Suprapubic skin (tissue), 4 donors: ENCODE data around the gene PIWIL4. TPM values are rescaled to one million over a fixed set of nuclear protein-coding genes. Genes with fewer than 3 reads are reported as not detected.

Experiments used
- DNase-seq, 2 donors: peaks; one replicate each; pipeline ENCODE4 v3.0.0-alpha.2; 2019; ENCODE audit warnings: low spot score in 2 of 2
- H3K27ac ChIP-seq: fragments of 200-600 bp; sonication (generic); one replicate; pipeline ENCODE4 v1.5.1; 2019
- H3K27me3 ChIP-seq: fragments of 200-600 bp; sonication (generic); one replicate; pipeline ENCODE4 v1.5.1; 2019
- H3K36me3 ChIP-seq: fragments of 200-600 bp; sonication (generic); one replicate; pipeline ENCODE4 v1.5.1; 2019
- H3K4me1 ChIP-seq: fragments of 200-600 bp; sonication (generic); one replicate; pipeline ENCODE4 v1.5.1; 2019
- H3K4me3 ChIP-seq: fragments of 200-600 bp; sonication (generic); one replicate; pipeline ENCODE4 v1.5.1; 2019; ENCODE audit warnings: mild to moderate bottlenecking
- H3K9me3 ChIP-seq: fragments of 200-600 bp; sonication (generic); one replicate; pipeline ENCODE4 v1.5.1; 2019
- CTCF ChIP-seq, 2 donors: fragments of 200-600 bp in 1 of 2; fragments of 450-650 bp in 1 of 2; sonication (generic) in 1 of 2; IDR thresholded peaks; one replicate each; pipeline ENCODE4 v1.5.1; 2016 to 2019; ENCODE audit warnings: antibody characterized with exemption in 2 of 2, mild to moderate bottlenecking in 1 of 2, moderate library complexity in 1 of 2
- EP300 ChIP-seq: sonication (generic); formaldehyde crosslinking; IDR thresholded peaks from one replicate; pipeline ENCODE4 v1.6.1; 2017; ENCODE audit warnings: antibody characterized with exemption
- POLR2A ChIP-seq, 2 donors: fragments of 450-650 bp; IDR thresholded peaks; one replicate each; pipeline ENCODE4 v1.6.1; 2017; ENCODE audit warnings: antibody characterized with exemption in 2 of 2, mild to moderate bottlenecking in 2 of 2, moderate library complexity in 2 of 2
- POLR2AphosphoS5 ChIP-seq, 3 donors: sonication (generic); formaldehyde crosslinking; IDR thresholded peaks; one replicate each; pipeline ENCODE4 v1.6.1; 2017; ENCODE audit warnings: antibody characterized with exemption in 3 of 3
- WGBS: methylation state at CpG from one replicate; pipeline ENCODE4 v1.1.5; 2018; 5-methylcytosine and 5-hydroxymethylcytosine counted together
- total RNA-seq, 4 donors: library from RNA; depleted of rRNA; stranded (reverse); fragments of >200 nt; gene quantifications; one replicate each; pipeline ENCODE4 v1.1.0, GENCODE V29; 2016

PIWIL4 gene
- total RNA-seq, 4 donors from 2014 or later = 0.91 to 2.5 (median 1.8) TPM

DNA sequence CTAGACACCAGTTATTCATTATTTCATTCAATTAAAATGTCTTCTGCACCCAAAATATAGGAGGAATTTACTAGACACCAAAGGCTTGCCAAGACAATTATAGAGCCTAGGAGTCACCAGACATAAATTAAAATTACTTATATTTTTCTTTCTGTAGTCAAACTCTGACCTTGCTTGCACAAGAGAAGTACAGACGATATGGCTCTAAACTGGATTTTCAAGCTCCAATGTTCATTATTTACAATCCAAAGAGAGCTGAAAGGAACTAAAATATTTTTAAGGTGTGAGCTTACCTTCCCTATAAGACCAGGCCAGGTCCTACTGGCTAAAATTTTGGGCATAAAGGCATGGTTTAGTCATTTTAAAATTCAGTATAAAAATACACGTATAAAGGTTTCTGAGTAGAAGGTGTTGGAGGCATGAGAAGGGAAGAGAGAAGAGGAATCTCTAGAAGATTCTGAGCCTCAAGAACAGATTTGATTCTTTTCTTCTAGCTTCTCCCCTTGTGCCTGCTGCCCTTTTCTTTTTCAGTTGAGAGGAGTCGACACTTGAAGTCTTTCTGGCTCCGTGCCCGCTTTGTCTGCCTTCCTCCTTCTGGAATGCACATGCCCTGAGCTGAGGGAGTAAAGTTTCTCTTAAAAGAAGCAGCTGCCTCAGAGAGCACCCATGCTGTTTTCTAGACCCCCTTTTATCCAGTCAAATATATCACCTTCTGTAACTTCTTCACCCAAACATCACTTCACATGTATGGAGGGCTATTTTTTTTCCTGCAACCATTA is 41.4 kb upstream of the PIWIL4 start:
- 25% methylated on average over 5 of the region's 5 CpGs for WGBS
- H3K36me3 ChIP-seq = no peaks in the 10 kb centered on the region
- H3K4me3 ChIP-seq = no peak overlapping the region
- peaks cover 11% of the 10 kb centered on the region for H3K4me1 ChIP-seq
- no peaks in the 10 kb centered on the region for H3K27me3 ChIP-seq
- H3K9me3 ChIP-seq = no peaks in the 10 kb centered on the region
- TF ChIP-seq POLR2AphosphoS5 (IDR thresholded peaks at IDR 0.05) (no peak), POLR2A (IDR thresholded peaks at IDR 0.05) (no peak), EP300 (no peak), CTCF (IDR thresholded peaks at IDR 0.05) (no peak)
- H3K27ac ChIP-seq = no peak overlapping the region
- DNase-seq = peak; percentile 74 to 80

GRCh38 chr11:94526645-94527438 is 40.3 kb upstream of the PIWIL4 start:
- H3K36me3 ChIP-seq = no peaks in the 10 kb centered on the region
- H3K27ac ChIP-seq = no peak overlapping the region
- H3K4me1 ChIP-seq = peaks cover 11% of the 10 kb centered on the region
- H3K9me3 ChIP-seq = no peaks in the 10 kb centered on the region
- no peak for TF ChIP-seq CTCF (IDR thresholded peaks at IDR 0.05)
- TF ChIP-seq POLR2A (IDR thresholded peaks at IDR 0.05) = no peak
- no peak for TF ChIP-seq POLR2AphosphoS5 (IDR thresholded peaks at IDR 0.05)
- TF ChIP-seq EP300 = no peak
- no peak overlapping the region for H3K4me3 ChIP-seq
- DNase-seq = no peak
- no peaks in the 10 kb centered on the region for H3K27me3 ChIP-seq
- WGBS = 42% methylated on average over 4 of the region's 4 CpGs

DNA sequence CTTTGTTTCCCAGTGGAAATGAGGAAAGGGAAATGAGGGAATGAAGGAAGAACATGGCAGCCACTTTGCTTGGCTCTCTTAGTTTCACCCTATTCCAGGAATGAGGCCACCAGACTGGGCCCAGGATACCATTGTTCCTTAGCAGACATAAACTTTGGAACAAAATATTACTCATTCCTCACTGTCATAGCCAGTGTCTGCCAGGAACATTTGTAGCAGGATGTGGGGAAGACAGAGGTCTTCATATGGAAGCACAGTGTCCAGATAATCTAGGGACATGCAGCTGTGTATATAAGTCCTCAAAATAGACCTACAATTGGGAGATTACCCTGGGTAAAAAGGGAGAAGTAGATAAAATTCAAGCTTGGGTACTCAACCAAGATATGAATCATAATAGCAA is 38.6 kb upstream of the PIWIL4 start:
- no peak overlapping the region for H3K27ac ChIP-seq
- H3K4me1 ChIP-seq = peaks cover 11% of the 10 kb centered on the region
- no peaks in the 10 kb centered on the region for H3K27me3 ChIP-seq
- H3K36me3 ChIP-seq = no peaks in the 10 kb centered on the region
- no peak for DNase-seq
- H3K4me3 ChIP-seq = no peak overlapping the region
- TF ChIP-seq POLR2A (IDR thresholded peaks at IDR 0.05) (no peak), CTCF (IDR thresholded peaks at IDR 0.05) (no peak), POLR2AphosphoS5 (IDR thresholded peaks at IDR 0.05) (no peak), EP300 (no peak)
- no peaks in the 10 kb centered on the region for H3K9me3 ChIP-seq

DNA sequence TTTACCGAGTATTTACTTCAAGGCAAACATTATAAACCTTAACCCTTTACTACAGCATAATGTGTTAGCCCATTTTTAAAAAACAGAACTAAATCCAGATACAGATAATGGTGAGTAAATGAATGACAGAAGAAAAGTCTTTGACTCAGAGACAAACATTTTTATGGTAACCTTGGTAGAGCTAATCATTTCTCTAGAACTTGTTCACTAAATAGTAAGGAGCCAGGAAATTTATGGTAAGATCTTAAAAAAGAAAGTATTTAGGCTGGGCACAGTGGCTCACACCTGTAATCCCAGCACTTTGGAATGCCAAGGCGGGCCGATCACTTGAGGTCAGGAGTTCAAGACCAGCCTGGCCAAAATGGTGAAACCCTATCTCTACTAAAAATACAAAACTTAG is 35.0 kb upstream of the PIWIL4 start:
- no peaks in the 10 kb centered on the region for H3K27me3 ChIP-seq
- WGBS = 95% methylated on average over 3 of the region's 3 CpGs
- DNase-seq = no peak
- no peaks in the 10 kb centered on the region for H3K36me3 ChIP-seq
- H3K9me3 ChIP-seq = no peaks in the 10 kb centered on the region
- H3K4me3 ChIP-seq = no peak overlapping the region
- H3K27ac ChIP-seq = no peak overlapping the region
- H3K4me1 ChIP-seq = peaks cover 10% of the 10 kb centered on the region
- TF ChIP-seq POLR2AphosphoS5 (IDR thresholded peaks at IDR 0.05) = no peak
- no peak for TF ChIP-seq POLR2A (IDR thresholded peaks at IDR 0.05)
- no peak for TF ChIP-seq EP300
- TF ChIP-seq CTCF (IDR thresholded peaks at IDR 0.05) = no peak

DNA sequence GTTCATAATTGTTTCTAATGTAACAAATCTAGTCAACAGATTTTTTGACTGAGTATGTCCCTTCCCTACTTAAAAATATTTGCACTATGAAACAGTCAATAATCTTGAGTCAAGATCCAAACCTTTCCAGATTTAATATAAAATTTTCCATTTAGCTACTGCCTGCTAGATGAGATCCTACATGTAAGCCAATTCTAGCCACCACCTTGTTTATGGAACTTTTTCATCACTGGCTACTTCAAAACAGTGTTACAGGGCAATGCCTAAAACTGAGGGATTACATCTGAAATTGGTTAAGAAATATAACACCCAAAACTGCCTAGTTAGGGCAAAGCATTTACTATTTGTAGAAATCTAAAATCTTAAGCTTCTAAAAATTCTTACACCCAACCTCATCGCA is 34.0 kb upstream of the PIWIL4 start:
- no peak for TF ChIP-seq EP300
- no peak for TF ChIP-seq POLR2A (IDR thresholded peaks at IDR 0.05)
- no peak for TF ChIP-seq POLR2AphosphoS5 (IDR thresholded peaks at IDR 0.05)
- TF ChIP-seq CTCF (IDR thresholded peaks at IDR 0.05) = no peak
- 76% methylated on average over 1 of the region's 1 CpG for WGBS

More for the DNA sequence above, 34.0 kb upstream of the PIWIL4 start:
- H3K4me1 ChIP-seq = peaks cover 14% of the 10 kb centered on the region
- H3K27me3 ChIP-seq = no peaks in the 10 kb centered on the region
- no peaks in the 10 kb centered on the region for H3K9me3 ChIP-seq
- H3K36me3 ChIP-seq = no peaks in the 10 kb centered on the region
- peak overlapping the region; percentile 15 for H3K27ac ChIP-seq
- DNase-seq = no peak
- H3K4me3 ChIP-seq = no peak overlapping the region
